HG03442 (cell line): ENCODE measurements around the gene GFY.
"Not testable (repeated sequence)": the region's sequence is repeated elsewhere in the genome, so short reads cannot be mapped to it uniquely, and the experiment has no call there.

Experiments
- ATAC-seq: cut with Tn5 transposase; IDR thresholded peaks from one replicate; pipeline ENCODE4 v1.9.1; 2021; ENCODE audit warnings: mild to moderate bottlenecking, moderate library complexity; ENCODE audit not compliant: unreplicated experiment

The GFY gene

DNA sequence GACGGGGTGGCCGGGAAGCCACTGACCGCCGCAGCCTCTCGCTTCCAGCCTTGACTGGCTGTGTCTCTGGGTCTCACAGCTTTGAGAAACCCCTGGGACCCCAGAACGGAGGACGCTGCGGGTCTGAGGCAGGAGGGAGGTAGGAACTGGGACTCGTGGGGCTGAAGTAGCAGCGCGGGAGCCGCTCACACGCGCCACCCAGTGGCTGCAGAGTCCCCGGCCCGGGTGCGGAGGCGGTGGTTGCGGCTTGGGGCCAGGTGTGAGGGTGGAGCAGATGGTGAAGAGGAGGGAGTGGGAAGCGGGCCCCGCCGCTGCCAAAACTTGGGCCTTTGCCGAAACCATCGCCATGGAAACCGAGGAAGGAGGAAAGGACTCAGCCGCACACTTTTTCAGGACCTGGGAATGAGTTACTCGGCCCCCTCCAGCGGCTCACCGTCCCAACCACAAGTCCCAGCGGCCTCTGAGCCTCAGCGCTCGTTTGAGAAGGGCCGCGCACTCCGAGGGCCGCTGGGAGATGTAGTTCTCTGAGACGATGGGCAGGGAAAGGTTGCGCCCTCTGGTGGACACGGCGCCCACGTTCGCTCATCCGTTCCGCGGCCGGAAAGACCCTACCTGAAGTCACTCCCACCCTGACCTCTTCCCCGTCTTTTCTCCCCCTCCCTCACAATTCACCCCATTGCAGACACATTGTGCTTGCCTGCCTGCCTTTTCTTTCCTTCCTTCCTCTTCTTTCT, 18.3 kb downstream of the GFY start:
- ATAC-seq: peak; percentile 78

DNA sequence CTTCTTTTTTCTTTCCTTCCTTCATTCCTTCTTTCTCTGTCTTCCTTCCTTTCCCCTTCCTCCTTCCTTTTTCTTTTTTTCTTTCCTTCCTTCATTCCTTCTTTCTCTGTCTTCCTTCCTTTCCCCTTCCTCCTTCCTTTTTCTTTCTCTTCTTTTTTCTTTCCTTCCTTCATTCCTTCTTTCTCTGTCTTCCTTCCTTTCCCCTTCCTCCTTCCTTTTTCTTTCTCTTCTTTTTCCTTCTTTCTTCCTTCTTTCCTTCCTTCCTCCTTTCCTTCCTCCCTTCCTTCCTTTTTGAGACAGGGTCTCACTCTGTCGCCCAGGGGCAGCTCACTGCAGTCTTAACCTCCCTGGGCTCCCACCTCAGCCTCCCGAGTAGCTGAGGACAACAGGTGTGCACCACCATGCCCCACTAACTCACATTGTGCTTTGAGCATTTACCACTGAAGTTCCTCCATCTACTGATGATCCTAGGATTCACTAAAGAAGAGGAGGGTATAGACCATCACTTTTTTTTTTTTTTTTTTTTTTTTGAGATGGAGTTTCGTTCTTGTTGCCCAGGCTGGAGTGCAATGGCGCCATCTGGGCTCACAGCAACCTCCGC, 19.0 kb downstream of the GFY start:
- ATAC-seq: not testable (repeated sequence)

DNA sequence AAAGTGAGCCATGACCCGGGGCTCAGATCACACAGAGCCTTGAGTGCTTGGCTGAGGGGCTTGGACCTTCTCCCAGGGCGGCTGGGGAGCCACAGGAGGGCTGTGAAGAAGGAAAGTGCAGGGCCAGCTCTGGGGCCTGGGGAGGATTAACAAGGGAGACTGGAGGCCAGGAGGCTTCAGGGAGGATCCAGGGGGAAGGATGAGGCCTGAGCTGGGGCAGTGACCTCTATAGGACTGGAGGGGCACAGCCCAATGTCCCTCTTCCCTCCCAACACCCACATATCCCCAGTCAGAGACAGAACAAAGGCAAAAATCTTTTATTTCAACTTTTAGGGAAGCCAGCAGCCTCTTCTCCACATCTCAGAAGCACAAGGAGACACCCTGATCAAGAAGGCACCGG, 20.8 kb downstream of the GFY start:
- ATAC-seq: no peak

DNA sequence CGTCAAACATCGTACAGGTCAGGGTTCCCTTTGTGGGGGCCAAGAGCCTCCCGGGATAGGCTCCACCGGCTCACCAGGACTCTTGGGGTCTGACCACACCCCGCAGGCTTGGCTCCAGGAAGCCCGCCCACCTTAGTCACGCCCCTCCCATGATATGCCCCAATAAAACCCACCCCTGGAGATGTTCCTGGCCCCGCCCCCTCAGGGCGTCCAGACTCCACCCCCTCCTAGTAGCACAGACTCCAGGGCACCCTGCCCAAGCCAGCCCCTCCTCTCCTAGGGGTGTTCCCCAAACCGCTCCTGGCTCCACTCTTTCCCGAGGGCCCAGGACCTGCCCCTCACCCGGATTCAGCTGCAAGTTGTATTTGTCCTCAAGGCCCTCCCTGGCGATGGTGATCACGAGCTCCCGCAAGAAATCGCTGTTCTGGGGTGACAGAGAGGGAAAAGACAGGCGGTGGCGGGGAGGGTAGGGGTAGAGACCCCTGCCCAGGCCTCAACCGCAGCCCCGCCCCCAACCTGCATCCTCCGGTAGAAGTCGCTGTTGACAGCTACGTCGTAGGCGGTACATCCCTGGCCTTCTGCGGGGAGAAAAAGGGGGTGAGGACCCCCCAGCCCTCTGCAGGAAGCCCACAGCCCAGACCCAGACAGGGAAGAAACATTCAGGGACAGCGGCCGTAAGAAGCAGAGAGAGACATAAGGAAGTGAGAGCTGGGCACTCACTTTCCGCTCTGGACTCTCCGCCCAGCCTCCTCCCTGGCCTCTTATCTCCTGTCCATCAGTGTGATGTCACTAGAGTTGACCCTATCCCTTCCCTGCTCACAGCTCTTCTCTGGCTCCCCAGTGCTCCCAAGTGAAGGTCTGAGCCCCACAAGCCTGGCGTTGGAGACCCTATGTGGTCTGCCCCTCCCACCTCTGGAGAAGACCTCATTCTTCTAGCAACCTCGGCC, 22.6 kb downstream of the GFY start:
- no peak for ATAC-seq

DNA sequence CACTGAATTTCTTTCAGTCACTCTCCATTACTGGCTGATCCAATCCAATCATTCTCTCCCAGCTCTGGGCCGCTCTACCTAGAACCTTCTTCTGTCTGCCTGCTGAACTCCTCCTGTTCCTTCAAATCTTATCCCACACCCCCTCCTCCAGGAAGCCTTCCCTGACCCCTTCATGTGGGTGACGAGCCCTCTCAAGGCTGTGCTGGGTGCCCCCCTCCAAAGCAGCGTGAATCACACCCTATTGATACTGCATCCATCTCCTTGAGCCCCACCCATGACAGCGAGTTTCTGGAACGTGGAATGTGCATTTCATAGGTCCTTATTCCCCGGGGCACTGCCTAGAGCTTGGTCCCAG, 23.2 kb downstream of the GFY start:
- no peak for ATAC-seq

DNA sequence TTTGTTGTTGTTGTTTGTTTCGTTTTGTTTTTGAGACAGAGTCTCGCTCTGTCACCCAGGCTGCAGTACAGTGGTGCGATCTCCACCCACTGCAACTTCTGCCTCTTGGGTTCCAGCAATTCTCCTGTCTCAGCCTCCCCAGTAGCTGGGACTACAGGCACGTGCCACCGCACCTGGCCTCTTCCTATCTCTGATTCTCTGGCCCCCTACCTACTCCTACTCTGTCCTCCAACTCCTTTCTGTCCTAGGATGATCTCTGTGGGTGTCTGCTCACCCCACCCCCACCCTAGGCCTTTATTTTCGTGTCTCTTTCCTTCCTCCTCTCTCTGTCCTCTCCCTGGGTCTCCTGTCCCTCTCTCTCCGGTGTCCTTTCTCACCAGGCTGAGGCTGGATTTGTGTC, 25.2 kb downstream of the GFY start:
- ATAC-seq: no peak

DNA sequence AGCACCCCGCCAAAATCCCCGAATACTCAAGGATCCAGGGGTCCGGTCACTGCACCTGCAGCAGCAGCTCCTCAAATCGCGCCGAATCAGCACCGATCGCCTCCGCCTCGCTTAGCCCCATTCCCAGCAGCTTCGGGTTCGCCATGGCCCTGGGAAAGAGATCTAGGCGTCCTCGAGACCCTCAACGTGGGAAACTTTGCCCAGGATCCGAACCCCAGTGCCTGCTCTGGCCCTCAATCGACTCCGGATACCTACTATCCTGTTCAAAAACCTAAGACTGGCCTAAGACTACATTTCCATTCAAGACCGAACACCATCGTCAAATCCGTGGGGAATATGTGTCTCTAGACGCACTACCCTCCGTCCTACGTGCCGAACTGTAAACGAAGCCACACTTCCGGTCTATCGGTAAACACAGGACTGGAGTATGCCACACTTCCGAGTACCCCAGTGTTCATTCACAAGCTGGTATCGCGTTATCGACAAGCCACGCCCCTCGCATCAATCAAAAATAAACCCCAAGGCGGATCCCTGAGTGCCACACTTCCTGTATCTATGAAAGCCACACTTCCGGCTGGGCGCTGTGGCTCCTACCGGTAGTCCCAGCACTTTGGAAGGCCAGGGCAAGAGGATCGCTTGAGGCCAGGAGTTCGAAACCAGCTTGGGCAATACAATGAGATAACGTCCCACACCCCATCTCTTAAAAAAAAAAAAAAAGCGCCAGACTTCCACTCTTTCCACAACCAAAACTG, 26.4 kb downstream of the GFY start, which contains the start of gene PIH1D1:
PIH1D1 (minus strand) TSS at position 385 of the 752 bp plus-strand sequence; CDS start at position 145, 240 bp downstream.
- peak; percentile 47 for ATAC-seq

DNA sequence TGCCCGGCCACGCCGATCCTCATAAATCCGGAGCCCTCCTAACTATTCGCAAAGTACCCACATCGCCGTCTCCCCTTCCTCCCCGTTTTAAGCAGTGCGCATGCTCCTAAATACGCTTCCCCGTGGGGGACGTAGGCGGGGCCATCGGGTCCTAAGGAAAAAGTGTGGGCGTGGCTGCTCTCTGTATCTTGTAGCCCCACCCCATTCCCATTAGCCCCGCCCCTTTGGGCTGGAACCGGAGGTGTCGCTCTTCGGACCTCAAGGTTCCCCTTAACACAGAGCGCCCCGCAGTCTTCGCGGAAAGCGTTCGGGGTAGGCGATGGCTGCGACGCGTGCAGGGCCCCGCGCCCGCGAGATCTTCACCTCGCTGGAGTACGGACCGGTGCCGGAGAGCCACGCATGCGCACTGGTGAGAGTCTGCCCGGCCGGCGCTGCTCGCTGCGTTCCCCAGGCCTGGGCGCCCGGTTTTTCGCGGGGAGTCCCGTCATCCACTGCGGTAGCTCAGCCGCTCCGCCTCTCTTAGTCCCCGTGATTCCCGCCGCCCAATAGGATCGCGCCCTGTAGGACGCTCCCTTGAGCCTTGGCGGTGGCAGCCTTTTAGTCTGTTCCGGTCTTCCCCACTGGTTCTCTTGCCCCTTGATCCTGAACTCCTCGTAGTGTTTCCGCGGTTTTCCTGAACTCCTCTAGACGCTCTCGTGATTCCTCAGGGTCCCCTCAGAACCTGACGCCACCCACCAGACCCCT, 28.0 kb downstream of the GFY start, which contains the start of gene ALDH16A1:
ALDH16A1 (plus strand) TSS at position 213 of the 744 bp plus-strand sequence; CDS start at position 320, 107 bp downstream.
- peak; percentile 83 for ATAC-seq

DNA sequence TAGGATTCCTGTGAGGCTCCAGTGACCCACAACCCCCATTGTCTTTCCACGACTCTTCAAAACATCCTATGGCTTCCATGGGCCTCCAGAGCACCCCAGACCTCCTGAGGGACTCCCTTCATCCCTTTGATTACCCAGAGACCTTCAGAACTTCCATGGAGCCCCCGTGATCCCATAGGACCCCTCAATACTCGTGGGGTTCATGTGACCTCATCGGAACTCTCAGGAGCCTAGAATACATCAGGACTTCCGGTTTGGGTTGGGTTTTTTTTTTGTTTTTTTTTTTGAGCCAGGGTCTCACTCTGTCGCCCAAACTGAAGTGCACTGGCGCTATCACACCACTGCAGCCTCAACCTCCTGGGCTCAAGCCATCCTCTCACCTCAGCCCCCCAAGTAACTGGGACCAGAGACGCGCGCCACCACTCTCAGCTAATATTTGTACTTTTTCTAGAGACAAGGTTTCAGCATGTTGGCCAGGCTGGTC, 28.6 kb downstream of the GFY start:
- no peak for ATAC-seq

DNA sequence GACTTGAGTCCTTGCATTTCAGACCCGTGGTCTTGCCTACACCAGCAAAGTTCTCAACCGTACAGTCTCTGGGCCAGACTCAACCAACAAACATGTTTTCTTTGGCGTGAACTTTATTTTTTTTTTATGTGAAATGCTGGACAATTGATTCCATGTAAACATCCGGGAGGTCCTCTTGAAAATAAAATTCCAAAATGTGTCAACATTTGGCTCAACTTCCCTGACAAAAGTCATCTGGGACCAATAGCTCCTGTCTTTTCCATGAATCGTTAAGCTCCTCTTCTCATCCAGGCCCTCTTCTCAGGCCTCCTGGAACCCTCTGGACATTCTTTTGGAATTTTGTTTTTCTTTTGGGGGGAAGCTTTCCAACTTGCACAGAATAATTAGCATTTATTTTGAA, 30.6 kb downstream of the GFY start:
- no peak for ATAC-seq

DNA sequence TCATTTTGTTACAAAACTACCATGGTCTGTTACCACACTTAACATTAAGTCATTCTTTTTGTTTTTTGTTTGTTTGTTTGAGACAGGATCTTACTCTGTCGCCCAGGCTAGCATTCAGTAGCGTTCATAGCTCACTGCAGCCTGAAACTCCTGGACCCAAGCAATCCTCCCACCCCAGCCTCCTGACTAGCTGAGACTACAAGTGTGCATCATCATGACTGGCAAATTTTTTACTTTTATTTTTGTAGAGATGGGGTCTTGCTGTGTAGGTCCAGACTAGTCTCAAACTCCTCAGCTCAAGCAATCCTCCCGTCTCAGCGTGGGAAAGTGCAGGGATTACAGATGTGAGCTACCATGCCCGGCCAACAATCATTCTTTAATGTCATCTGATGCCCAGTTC, 31.1 kb downstream of the GFY start:
- no peak for ATAC-seq

DNA sequence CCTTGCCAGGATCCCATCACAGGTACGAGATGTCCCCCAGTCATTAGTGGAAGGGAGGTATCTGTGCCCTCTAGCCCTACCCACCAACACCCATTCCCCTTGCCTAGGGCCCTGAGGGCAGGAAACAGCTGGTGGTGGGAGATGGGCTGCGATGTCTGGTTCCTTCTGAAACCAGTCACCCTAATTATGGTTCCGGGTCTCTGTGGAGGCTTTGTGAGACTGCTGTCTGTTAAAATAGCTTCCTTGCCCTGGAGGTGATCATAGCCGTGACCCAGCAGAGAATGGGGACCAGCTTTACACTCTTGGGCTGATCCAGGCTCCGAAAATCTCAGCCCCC, 33.3 kb downstream of the GFY start:
- ATAC-seq: no peak

DNA sequence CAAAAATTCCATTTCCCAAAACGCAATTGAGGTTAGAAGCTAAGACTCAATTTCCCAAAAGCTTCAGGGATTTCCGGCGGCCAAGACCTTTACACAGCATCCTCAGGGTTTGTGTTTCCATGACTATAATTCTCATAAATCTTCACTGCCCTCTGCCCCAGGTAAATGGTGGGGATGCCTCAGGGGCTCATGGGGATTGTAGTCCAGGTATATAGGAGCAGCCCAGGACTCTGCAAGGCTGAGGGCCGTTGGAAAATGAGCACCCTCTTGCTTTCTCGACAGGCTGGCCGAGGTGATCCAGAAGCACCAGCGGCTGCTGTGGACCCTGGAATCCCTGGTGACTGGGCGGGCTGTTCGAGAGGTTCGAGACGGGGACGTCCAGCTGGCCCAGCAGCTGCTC, 34.2 kb downstream of the GFY start:
- ATAC-seq: no peak

DNA sequence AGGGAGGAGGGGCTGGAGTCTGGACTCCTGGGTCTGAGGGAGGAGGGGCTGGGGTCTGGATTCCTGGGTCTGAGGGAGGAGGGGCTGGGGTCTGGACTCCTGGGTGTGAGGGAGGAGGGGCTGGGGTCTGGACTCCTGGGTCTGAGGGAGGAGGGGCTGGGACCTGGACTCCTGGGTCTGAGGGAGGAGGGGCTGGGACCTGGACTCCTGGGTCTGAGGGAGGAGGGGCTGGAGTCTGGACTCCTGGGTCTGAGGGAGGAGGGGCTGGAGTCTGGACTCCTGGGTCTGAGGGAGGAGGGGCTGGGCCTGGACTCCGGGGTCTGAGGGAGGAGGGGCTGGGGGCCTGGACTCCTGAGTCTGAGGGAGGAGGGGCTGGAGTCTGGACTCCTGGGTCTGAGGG, 35.9 kb downstream of the GFY start:
- ATAC-seq: not testable (repeated sequence)

DNA sequence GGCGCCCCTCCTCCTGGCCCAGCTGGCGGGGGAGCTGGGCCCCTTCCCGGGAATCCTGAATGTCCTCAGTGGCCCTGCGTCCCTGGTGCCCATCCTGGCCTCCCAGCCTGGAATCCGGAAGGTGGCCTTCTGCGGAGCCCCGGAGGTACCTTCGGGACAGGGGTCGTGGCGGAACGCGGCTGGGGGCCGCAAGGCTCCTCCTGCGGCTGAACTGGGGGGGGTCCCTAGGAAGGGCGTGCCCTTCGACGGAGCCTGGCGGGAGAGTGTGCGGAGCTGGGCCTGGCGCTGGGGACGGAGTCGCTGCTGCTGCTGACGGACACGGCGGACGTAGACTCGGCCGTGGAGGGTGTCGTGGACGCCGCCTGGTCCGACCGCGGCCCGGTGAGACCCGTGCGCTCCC, 36.5 kb downstream of the GFY start:
- ATAC-seq: no peak

DNA sequence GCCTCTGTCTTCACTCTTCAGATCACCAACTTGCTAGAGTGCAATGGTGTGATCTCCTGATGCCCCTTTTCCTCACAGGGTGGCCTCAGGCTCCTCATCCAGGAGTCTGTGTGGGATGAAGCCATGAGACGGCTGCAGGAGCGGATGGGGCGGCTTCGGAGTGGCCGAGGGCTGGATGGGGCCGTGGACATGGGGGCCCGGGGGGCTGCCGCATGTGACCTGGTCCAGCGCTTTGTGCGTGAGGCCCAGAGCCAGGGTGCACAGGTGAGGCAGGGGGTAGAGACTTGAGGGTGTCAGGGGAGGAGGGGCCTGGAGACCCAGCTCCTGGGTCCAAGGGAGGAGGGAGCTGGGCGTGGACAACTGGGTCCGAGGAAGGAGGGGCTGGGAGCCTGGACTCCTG, 37.3 kb downstream of the GFY start:
- no peak for ATAC-seq

DNA sequence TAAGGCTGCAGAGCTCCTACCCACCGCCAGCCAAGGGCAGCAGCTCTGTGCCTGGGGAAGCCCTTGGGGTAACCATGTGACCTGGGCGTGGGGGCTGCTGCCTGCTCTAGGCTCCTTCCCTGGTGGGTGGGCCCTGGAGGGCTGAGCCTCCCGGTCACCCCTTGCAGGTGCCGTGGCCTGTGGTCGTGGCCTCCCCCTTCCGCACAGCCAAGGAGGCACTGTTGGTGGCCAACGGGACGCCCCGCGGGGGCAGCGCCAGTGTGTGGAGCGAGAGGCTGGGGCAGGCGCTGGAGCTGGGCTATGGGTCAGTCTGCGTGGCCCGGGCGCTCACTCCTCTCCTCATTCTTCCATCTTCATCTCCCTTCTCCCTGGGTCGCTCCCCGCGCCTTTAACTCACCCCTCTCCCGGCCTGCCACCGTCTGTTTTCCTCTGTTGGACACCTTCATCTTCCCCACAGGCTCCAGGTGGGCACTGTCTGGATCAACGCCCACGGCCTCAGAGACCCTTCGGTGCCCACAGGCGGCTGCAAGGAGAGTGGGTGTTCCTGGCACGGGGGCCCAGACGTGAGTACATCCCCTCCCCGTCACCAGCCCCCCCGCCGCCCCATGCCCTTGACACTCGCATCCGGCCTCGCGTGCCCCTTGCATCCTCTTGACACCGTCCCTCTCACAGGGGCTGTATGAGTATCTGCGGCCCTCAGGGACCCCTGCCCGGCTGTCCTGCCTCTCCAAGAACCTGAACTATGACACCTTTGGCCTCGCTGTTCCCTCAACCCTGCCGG, 39.0 kb downstream of the GFY start:
- ATAC-seq: no peak

DNA sequence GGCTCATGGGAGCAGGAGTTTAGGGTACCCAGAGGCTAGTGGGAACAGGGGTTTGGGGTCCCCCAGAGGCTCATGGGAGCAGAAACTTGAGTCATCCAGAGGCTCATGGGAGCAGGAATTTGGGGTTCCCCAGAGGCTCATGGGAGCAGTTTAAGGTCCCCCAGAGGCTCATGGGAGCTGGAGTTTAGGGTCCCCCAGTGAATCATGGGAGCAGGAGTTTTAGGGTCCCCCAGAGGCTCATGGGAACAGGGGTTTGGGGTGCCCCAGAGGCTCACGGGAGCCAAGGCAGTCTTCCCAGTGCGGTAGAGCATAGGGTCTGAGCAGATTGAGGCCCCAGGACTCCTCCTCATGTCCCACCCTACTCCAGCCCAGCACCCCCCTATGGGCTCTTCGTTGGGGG, 40.2 kb downstream of the GFY start:
- ATAC-seq: no peak

DNA sequence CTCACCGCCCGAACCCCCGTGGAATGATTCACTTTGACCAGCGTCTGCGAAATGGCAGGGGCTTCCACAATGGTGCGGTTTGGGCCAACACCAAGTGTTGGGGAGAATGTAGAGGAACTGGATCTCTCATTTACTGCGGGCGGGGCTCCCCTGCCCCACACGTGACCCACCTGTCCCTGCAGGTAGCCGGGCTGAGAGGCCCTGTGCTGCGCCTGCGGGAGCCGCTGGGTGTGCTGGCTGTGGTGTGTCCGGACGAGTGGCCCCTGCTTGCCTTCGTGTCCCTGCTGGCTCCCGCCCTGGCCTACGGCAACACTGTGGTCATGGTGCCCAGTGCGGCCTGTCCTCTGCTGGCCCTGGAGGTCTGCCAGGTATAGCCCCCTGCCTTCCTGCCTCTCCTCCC, 43.0 kb downstream of the GFY start:
- ATAC-seq: no peak
